Calu3 (cell line): Measurements from ENCODE around the gene THOC5. TPM values are rescaled to one million over a fixed set of nuclear protein-coding genes. Genes with fewer than 3 reads are reported as not detected.

Source experiments
- BruUV-seq: library from RNA; stranded (reverse); fragments of 400-500 nt; replicated peaks from 2 replicates; lab custom pipeline; 2021; lab: Mats Ljungman, UMichigan
- CTCF ChIA-PET: fragments of 300-600 bp; sonication (Branson Sonifier 250); formaldehyde crosslinking; loops from one replicate; lab custom pipeline; 2022; ENCODE audit warnings: antibody characterized with exemption; lab: Charles Lee
- DNase-seq: peaks from one replicate; pipeline ENCODE4 v3.0.0; 2022
- H3K27ac Mint-ChIP-seq: one replicate; pipeline ENCODE4 v1.8.0; 2022; ENCODE audit warnings: mixed read lengths; ENCODE audit not compliant: unreplicated experiment
- H3K27me3 Mint-ChIP-seq: one replicate; pipeline ENCODE4 v1.8.0; 2022; ENCODE audit warnings: mixed read lengths; ENCODE audit not compliant: unreplicated experiment
- H3K36me3 Mint-ChIP-seq: one replicate; pipeline ENCODE4 v1.8.0; 2022; ENCODE audit warnings: mild to moderate bottlenecking, moderate library complexity, mixed read lengths; ENCODE audit not compliant: insufficient read depth, unreplicated experiment
- H3K4me1 Mint-ChIP-seq: one replicate; pipeline ENCODE4 v1.8.0; 2022; ENCODE audit warnings: mild to moderate bottlenecking, low read depth, mixed read lengths; ENCODE audit not compliant: unreplicated experiment
- H3K4me3 Mint-ChIP-seq: one replicate; pipeline ENCODE4 v1.8.0; 2022; ENCODE audit warnings: mild to moderate bottlenecking, low read depth, moderate library complexity, mixed read lengths; ENCODE audit not compliant: unreplicated experiment
- H3K9me3 Mint-ChIP-seq: one replicate; pipeline ENCODE4 v1.8.0; 2022; ENCODE audit warnings: low read depth, mixed read lengths; ENCODE audit not compliant: unreplicated experiment
- intact Hi-C: fragments of 100-400 bp; cut with micrococcal nuclease; formaldehyde crosslinking; loops from one replicate; pipeline ENCODE4 v1.10.0; 2022; ENCODE audit not compliant: unreplicated experiment
- total RNA-seq: library from RNA; stranded (reverse); gene quantifications from 2 replicates; pipeline ENCODE4 v1.2.3, GENCODE V29; 2022
- TF ChIP-seq, protein P1 (sequence below): fragments of 200-600 bp; IDR thresholded peaks from one replicate; pipeline ENCODE4 v1.8.0; 2022; ENCODE audit warnings: antibody characterized with exemption; ENCODE audit not compliant: unreplicated experiment

The THOC5 gene
- total RNA-seq, 1 experiment from 2014 or later = 67.6 TPM

- no peaks in the 10 kb centered on the region for H3K36me3 Mint-ChIP-seq
- H3K4me1 Mint-ChIP-seq = no peaks in the 10 kb centered on the region
- no TSS peak for BruUV-seq
- DNase-seq = no peak
- no peaks in the 10 kb centered on the region for H3K9me3 Mint-ChIP-seq
- H3K4me3 Mint-ChIP-seq = no peak overlapping the region
- CTCF ChIA-PET = no interaction called here
- TF ChIP-seq, protein P1, sequence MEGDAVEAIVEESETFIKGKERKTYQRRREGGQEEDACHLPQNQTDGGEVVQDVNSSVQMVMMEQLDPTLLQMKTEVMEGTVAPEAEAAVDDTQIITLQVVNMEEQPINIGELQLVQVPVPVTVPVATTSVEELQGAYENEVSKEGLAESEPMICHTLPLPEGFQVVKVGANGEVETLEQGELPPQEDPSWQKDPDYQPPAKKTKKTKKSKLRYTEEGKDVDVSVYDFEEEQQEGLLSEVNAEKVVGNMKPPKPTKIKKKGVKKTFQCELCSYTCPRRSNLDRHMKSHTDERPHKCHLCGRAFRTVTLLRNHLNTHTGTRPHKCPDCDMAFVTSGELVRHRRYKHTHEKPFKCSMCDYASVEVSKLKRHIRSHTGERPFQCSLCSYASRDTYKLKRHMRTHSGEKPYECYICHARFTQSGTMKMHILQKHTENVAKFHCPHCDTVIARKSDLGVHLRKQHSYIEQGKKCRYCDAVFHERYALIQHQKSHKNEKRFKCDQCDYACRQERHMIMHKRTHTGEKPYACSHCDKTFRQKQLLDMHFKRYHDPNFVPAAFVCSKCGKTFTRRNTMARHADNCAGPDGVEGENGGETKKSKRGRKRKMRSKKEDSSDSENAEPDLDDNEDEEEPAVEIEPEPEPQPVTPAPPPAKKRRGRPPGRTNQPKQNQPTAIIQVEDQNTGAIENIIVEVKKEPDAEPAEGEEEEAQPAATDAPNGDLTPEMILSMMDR = no peak
- peaks cover 95% of the 10 kb centered on the region for H3K27me3 Mint-ChIP-seq
- no peak overlapping the region for H3K27ac Mint-ChIP-seq
- intact Hi-C loops = no loop called here
Observed at GRCh38 chr22:29475550-29475949, 78.0 kb downstream of the THOC5 start.

- Mint-ChIP-seq H3K27me3 (peaks cover 96% of the 10 kb centered on the region), H3K4me3 (no peak overlapping the region), H3K4me1 (no peaks in the 10 kb centered on the region), H3K9me3 (no peaks in the 10 kb centered on the region), H3K36me3 (peaks cover 6% of the 10 kb centered on the region), H3K27ac (no peak overlapping the region)
- CTCF ChIA-PET = interaction anchor here (1.4 kb wide), 1 partner anchor 51 kb away, joined by 3 read pairs; no protein-coding TSS in a partner anchor
- no peak for DNase-seq
- no TSS peak for BruUV-seq
- intact Hi-C loops = no loop called here
- TF ChIP-seq, protein P1 = no peak
Observed at GRCh38 chr22:29473001-29473400, 80.6 kb downstream of the THOC5 start.

DNA sequence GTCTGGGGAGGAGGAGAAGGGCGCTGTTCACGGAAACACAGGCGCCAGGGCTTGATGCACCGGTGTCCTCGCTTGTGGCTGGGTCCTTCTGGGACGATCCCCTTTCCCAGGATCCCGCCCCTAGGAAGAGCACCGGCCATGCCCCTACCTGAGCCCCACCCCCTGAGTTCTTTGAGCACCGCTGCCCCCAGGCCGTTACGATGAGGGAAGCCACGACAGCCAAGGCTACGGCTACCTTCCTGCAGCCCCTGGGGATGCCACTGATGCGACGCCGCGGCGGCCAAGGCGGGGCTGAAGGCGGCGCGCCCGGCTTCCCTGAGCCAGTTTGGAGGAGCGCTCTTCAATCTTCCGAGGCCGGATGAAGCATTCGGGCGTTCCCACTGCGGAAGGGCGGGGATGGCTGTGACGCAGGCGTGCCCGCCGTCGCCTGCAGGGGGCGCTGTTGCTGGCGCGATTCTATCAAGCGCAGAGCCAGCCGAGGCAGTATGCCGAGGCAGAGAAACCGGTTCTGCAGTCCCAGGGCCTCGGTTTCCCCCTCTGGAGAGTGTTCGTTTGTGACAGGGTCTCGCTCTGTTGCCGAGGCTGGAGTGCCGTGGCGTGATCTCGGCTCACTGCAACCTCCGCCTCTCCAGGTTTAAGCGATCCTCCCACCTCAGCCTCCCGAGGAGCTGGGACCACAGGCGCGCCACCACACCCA lies 83.2 kb downstream of the THOC5 start:
- no TSS peak for BruUV-seq
- Mint-ChIP-seq H3K27me3 (peaks cover 96% of the 10 kb centered on the region), H3K36me3 (peaks cover 6% of the 10 kb centered on the region), H3K4me3 (peak overlapping the region; percentile 74), H3K27ac (no peak overlapping the region), H3K4me1 (no peaks in the 10 kb centered on the region), H3K9me3 (no peaks in the 10 kb centered on the region)
- DNase-seq = peak; percentile 92
- intact Hi-C loops = no loop called here
- CTCF ChIA-PET = no interaction called here
- TF ChIP-seq, protein P1 = peak; percentile 97

- peak; percentile 18 for DNase-seq
- CTCF ChIA-PET = interaction anchor here (0.6 kb wide), 1 partner anchor 17 kb away, joined by 3 read pairs; no protein-coding TSS in a partner anchor
- BruUV-seq = no TSS peak
Observed at GRCh38 chr22:29469755-29470154, 83.8 kb downstream of the THOC5 start.

More at GRCh38 chr22:29469755-29470154, 83.8 kb downstream of the THOC5 start:
- intact Hi-C loops = no loop called here
- Mint-ChIP-seq H3K4me1 (no peaks in the 10 kb centered on the region), H3K4me3 (peak overlapping the region; percentile 74), H3K36me3 (peaks cover 6% of the 10 kb centered on the region), H3K9me3 (no peaks in the 10 kb centered on the region), H3K27ac (no peak overlapping the region), H3K27me3 (peaks cover 92% of the 10 kb centered on the region)
- TF ChIP-seq, protein P1 = no peak
